Measurements from ENCODE around the gene PDZD4. TPM values are rescaled to one million over a fixed set of nuclear protein-coding genes. Genes with fewer than 3 reads are reported as not detected.

The PDZD4 gene
- total and polyA plus RNA-seq, 2 experiments from 2014 or later = 30.5 to 230 TPM

DNA sequence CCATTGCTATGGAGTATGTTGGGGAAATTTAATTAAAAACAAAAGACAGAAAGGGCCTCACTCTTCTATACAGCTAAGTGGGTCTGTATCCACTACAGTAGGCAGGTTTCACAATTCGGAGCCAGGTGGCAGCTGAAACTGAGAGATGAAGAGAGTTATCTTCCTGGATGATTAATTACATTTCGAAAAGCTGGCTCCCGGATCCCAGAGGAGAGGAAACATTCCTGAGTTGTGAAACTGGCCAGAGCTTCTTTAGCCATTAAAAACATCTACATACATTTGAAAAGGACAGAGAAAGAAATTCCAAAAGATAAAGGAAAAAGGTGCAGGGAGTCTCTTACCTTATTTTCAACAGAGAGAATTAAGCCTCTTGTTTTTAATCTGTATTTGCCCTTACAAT lies 15.5 kb upstream of the PDZD4 start:
- Histone ChIP-seq H3F3A (replicated peaks; ENCODE audit: low read depth) (no peaks in the 10 kb centered on the region; the same call in 1 of the 2 replicates), H3K79me2 (replicated peaks; ENCODE audit: insufficient read depth) (no peaks in the 10 kb centered on the region), H3K27ac (ENCODE audit: low read depth) (peak overlapping the region; percentile 97), H3K9me2 (ENCODE audit: insufficient read depth) (no peaks in the 10 kb centered on the region), H3K4me1 (ENCODE audit: insufficient read depth) (peaks cover 36% of the 10 kb centered on the region), H2AFZ (no peak overlapping the region), H3K4me2 (peak overlapping the region; percentile 66), H3K36me3 (ENCODE audit: insufficient read depth) (no peaks in the 10 kb centered on the region), H4K20me1 (replicated peaks; ENCODE audit: insufficient read depth) (no peaks in the 10 kb centered on the region), H3K27me3 (ENCODE audit: insufficient read depth) (no peaks in the 10 kb centered on the region), H3K4me3 (peak overlapping the region; percentile 38)
- H3K9me3 Mint-ChIP-seq = no peaks in the 10 kb centered on the region; the same call in 2 of the 3 replicates
- peaks cover 49% of the 10 kb centered on the region for H3K4me1 Mint-ChIP-seq
- H3K27ac Mint-ChIP-seq = peak overlapping the region; percentile 94
- peaks cover 5% of the 10 kb centered on the region for H3K27me3 Mint-ChIP-seq (ENCODE audit: insufficient read depth, low read depth, poor library complexity)
- DNase-seq (ENCODE audit: low spot score) (peak; percentile 65), ATAC-seq (no peak)
- peaks cover 3% of the 10 kb centered on the region; the same call in 1 of the 3 replicates for H3K36me3 Mint-ChIP-seq (ENCODE audit: low read depth)
- no peak for TF ChIP-seq CTCF (conservative IDR thresholded peaks at IDR 0.05; ENCODE audit: low read depth in 2 of 2)
- no peak for TF ChIP-seq POLR2AphosphoS5 (IDR thresholded peaks at IDR 0.05; ENCODE audit: low read depth)
- TF ChIP-seq NANOG (IDR thresholded peaks at IDR 0.05; ENCODE audit: borderline replicate concordance) = peak; percentile 52; the same call in 1 of the 2 replicates
- peak overlapping the region; percentile 56 for H3K4me3 Mint-ChIP-seq

GRCh38 chrX:153845195-153845594 lies 14.9 kb upstream of the PDZD4 start:
- Mint-ChIP-seq H3K9me3 (no peaks in the 10 kb centered on the region; the same call in 2 of the 3 replicates), H3K27ac (peak overlapping the region; percentile 94), H3K36me3 (ENCODE audit: low read depth) (peaks cover 3% of the 10 kb centered on the region; the same call in 1 of the 3 replicates), H3K4me3 (peak overlapping the region; percentile 56), H3K4me1 (peaks cover 49% of the 10 kb centered on the region), H3K27me3 (ENCODE audit: insufficient read depth, low read depth, poor library complexity) (peaks cover 5% of the 10 kb centered on the region)
- TF ChIP-seq, protein P1, sequence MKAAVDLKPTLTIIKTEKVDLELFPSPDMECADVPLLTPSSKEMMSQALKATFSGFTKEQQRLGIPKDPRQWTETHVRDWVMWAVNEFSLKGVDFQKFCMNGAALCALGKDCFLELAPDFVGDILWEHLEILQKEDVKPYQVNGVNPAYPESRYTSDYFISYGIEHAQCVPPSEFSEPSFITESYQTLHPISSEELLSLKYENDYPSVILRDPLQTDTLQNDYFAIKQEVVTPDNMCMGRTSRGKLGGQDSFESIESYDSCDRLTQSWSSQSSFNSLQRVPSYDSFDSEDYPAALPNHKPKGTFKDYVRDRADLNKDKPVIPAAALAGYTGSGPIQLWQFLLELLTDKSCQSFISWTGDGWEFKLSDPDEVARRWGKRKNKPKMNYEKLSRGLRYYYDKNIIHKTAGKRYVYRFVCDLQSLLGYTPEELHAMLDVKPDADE (IDR thresholded peaks at IDR 0.05) = 0 out of 2 replicates have a peak, but pooled peaks have one; percentile 18
- TF ChIP-seq NANOG (IDR thresholded peaks at IDR 0.05; ENCODE audit: borderline replicate concordance) (peak; percentile 72; the same call in 1 of the 2 replicates), ZNF462 (CRISPR knock-in tag; IDR thresholded peaks at IDR 0.05) (peak; percentile 79), ZNF114 (CRISPR knock-in tag; IDR thresholded peaks at IDR 0.05) (no peak)
- Histone ChIP-seq H3K4me1 (ENCODE audit: insufficient read depth) (peaks cover 36% of the 10 kb centered on the region), H3K4me3 (peak overlapping the region; percentile 38), H3F3A (replicated peaks; ENCODE audit: low read depth) (no peaks in the 10 kb centered on the region; the same call in 1 of the 2 replicates), H3K27me3 (ENCODE audit: insufficient read depth) (no peaks in the 10 kb centered on the region), H3K4me2 (peak overlapping the region; percentile 50), H2AFZ (no peak overlapping the region), H3K27ac (ENCODE audit: low read depth) (peak overlapping the region; percentile 97), H3K79me2 (replicated peaks; ENCODE audit: insufficient read depth) (no peaks in the 10 kb centered on the region), H3K36me3 (ENCODE audit: insufficient read depth) (no peaks in the 10 kb centered on the region), H4K20me1 (replicated peaks; ENCODE audit: insufficient read depth) (no peaks in the 10 kb centered on the region), H3K9me2 (ENCODE audit: insufficient read depth) (no peaks in the 10 kb centered on the region)
- DNase-seq (ENCODE audit: low spot score) (peak; percentile 61), ATAC-seq (peak; percentile 34)

Data from GM23338 (cell line).